ENCODE data around the gene KIF21B.
"Not testable (repeated sequence)": the region's sequence is repeated elsewhere in the genome, so short reads cannot be mapped to it uniquely, and the experiment has no call there.

KIF21B gene

DNA sequence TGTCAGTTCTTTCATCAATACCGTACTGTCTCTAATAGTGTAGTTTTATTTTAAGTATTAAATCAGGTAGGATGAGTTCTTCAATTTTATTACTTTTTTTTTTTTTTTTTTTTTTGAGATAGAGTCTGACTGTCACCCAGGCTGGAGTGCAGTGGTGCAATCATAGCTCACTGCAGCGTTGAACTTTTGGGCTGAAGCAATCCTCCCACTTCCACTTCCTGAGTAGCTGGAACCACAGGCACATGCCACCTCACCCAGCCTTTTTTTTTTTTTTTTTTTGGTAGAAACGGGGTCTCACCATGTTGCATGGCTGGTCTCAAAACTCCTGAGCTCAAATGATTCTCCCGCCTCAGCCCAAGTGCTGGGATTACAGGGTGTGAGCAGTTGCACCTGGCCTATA lies 84.6 kb downstream of the KIF21B start:
- DNase-seq (ENCODE audit: low spot score): no peak

DNA sequence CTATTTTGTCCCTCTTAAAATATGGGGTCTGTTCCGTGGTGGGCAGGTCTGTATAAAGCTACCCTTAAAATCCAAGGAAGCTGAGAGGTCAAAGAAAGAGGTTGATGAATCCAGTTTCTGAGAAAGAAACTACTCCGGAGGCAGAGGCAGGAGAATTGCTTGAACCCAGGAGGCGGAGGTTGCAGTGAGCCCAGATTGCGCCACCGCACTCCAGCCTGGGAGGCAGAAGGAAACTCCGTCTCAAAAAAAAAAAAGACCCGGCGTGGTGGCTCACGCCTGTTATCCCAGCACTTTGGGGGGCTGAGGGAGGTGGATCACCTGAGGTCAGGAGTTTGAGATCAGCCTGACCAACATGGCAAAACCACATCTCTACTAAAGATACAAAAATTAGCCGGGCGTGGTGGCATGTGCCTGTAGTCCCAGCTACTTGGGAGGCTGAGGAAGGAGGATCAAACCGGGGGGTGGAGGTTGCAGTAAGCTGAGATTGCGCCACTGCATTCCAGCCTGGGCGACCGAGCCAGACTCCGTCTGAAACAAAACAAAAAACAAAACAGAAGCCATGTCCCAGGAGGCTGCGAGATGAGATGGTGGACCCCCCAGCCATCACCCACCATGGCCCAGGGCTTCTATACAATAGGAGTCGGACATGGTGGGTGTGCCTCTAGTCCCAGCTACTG lies 88.1 kb downstream of the KIF21B start:
- DNase-seq (ENCODE audit: low spot score): not testable (repeated sequence)

DNA sequence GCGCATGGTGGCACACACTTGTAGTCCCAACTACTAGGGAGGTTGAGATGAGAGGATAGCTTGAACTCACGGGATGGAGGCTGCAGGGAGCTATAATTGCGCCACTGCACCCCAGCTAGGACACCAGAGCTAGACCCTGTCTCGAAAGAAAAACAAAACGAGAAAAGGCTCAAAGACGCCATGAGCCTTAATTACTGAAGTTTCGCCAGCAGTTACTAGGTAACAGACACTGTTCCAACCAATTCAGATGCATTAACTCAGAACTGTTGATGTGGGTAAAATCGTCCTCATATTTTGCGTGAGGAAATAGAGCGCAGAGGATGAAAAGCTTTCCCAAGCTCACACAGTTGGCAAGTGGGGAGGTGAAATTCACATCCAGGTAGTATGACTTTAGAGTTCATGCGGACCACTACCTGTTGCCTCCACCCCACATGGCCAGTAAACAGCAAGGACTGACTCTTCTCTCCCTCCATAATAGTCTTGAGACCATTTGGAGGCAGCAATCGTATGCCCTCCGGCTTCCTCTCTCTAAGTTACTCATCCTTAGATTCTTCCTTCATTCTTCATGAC lies 88.8 kb downstream of the KIF21B start:
- DNase-seq (ENCODE audit: low spot score): no peak

DNA sequence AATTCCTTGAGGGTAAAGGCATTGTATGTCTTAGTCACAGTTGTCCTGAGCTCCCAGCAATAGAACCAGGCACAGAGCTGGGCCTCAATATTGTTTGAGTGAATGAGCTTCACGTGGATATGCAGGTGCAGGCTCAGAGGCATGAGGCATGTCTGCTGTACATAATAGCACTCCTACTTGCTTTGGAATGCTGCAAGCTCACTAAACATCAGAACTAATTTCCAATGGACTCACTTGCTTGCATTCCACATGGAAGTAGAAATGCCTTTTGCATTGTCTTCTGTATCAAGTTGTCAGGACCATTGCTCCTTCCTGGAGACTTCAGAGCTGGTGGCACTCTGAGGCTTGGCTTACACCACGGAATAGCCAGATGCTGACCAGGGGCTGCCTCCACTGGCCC lies 91.7 kb downstream of the KIF21B start:
- no peak for DNase-seq (ENCODE audit: low spot score)

- not testable (repeated sequence) for DNase-seq (ENCODE audit: low spot score)
Measured at GRCh38 chr1:200930285-200930684, 93.2 kb downstream of the KIF21B start.

GRCh38 chr1:200929530-200930278 lies 93.8 kb downstream of the KIF21B start:
- DNase-seq (ENCODE audit: low spot score): no peak

DNA sequence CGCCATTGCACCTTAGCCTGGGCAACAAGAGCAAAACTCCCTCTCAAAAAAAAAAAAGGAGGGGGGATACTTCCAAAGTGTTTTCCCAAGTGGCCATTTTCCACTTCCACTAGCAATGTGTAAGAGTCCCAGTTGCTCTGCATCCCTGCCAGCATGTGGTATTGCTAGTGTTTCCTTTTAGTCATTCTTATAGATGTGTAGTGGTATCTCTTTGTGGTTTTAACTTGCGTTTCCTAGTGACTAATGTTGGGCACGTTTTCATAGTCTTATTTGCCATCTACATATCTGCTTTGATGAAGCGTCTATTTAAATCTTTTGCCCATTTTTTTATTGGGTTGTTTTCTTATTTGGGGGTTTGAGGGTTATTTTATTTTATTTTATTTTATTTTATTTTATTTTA lies 97.7 kb downstream of the KIF21B start:
- DNase-seq (ENCODE audit: low spot score): no peak

GRCh38 chr1:200923601-200924000 lies 99.9 kb downstream of the KIF21B start:
- no peak for DNase-seq (ENCODE audit: low spot score)

GRCh38 chr1:200922406-200922805 lies 101.1 kb downstream of the KIF21B start:
- no peak for DNase-seq (ENCODE audit: low spot score)

DNA sequence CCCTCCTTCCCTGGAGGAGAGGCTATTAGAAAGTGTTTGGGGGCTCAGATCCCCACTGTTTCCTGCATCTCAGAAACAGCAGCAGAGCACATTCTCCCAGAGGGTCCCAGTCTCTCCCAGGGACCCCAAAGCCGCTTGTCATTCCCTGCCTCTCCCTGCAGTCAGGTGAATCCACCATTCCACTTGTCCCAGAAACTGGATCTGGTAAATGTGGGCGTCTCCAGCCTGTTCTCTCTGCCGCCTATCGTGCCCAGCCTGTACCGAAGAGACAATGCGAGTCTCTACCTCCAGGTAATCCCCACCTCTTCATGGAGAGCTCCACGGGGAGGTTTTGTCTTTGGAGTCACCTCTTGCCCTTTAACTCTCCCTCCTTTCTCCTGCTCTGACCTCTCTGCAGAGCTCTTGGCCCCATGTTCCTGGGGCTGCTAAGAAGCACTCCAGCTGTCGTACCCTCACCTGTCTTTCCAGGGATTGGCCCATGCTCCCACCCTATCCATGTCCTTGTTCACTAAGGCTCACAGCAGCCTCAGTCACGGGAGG lies 101.9 kb downstream of the KIF21B start:
- DNase-seq (ENCODE audit: low spot score): no peak

Measured in AG08395 (cell line).